ENCODE results near the gene TIAL1. TPM values are rescaled to one million over a fixed set of nuclear protein-coding genes. Genes with fewer than 3 reads are reported as not detected.
A peak's percentile ranks its signal among the peaks of the same experiment; 100 is the strongest.

TIAL1 gene
- total and polyA plus RNA-seq, 2 of the 4 experiments (the other 2 are of a cell fraction) = 28.0 to 83.5 TPM

- no peak for ATAC-seq (ENCODE audit: low read depth)
- no peak for TF ChIP-seq RAD21 (IDR thresholded peaks at IDR 0.05; ENCODE audit: low read length)
- TF ChIP-seq MAFK (IDR thresholded peaks at IDR 0.05; ENCODE audit: low read depth, low read length) = no peak
- TF ChIP-seq NFE2L2 (IDR thresholded peaks at IDR 0.05; ENCODE audit: low read depth, low read length) = no peak
- peak; percentile 34 for DNase-seq
These were observed 21.3 kb downstream of the TIAL1 start for GRCh38 chr10:119575506-119575905.

More at GRCh38 chr10:119575506-119575905, 21.3 kb downstream of the TIAL1 start:
- no peak overlapping the region for H4K5ac ChIP-seq (ENCODE audit: low read depth, low read length)
- H2AK9ac ChIP-seq (replicated peaks; ENCODE audit: low read depth, low read length, poor library complexity) = no peak overlapping the region
- no peak overlapping the region for H2BK5ac ChIP-seq (ENCODE audit: low read depth, low read length, poor library complexity, severe bottlenecking)
- ChIA-PET CTCF (interaction anchor here (0.6 to 0.7 kb wide), 3 partner anchors 150 to 514 kb away, joined by 3 to 5 read pairs (median 3); partner anchors contain the start of gene INPP5F), POLR2A (ENCODE audit: unreplicated experiment) (no interaction called here)
- no peak overlapping the region for H3K14ac ChIP-seq (replicated peaks; ENCODE audit: low read depth, low read length)
- H3K4ac ChIP-seq (ENCODE audit: low read depth, low read length) = no peak overlapping the region
- no peaks in the 10 kb centered on the region for H4K20me1 ChIP-seq (ENCODE audit: insufficient read depth, low read length)
- peaks cover 41% of the 10 kb centered on the region for H3K36me3 ChIP-seq (ENCODE audit: control insufficient read depth, insufficient read depth, low read length)
- no peak overlapping the region for H3K18ac ChIP-seq (ENCODE audit: low read depth, low read length)
- H2BK120ac ChIP-seq (ENCODE audit: low read depth, low read length) = no peak overlapping the region
- no peaks in the 10 kb centered on the region for H3K27me3 ChIP-seq (ENCODE audit: control insufficient read depth, insufficient read depth, low read length)
- H2BK20ac ChIP-seq (ENCODE audit: low read depth, low read length) = no peak overlapping the region
- no peaks in the 10 kb centered on the region for H3K4me1 ChIP-seq (ENCODE audit: control insufficient read depth, insufficient read depth, low read length)
- BruUV-seq (replicated peaks) = no TSS peak
- no peak overlapping the region for H3K27ac ChIP-seq (ENCODE audit: insufficient read depth, low read length)
- no peak overlapping the region for H4K91ac ChIP-seq (ENCODE audit: insufficient read depth, low read depth, low read length)
- no peak overlapping the region for H3K9ac ChIP-seq (ENCODE audit: low read depth, low read length)
- no peaks in the 10 kb centered on the region for H3K9me1 ChIP-seq (ENCODE audit: insufficient read depth, low read length)
- H3K23ac ChIP-seq (ENCODE audit: low read depth, low read length) = no peak overlapping the region
- no CpG with 5 or more reads among the region's 5 CpGs for WGBS, 2 experiments (ENCODE audit: extremely low coverage in 2 of 2, insufficient read length in 1 of 2)
- in situ Hi-C loops (cut with MboI; ENCODE audit: low sequenced_read_pairs) = no loop called here
- peaks cover 8 to 12% of the 10 kb centered on the region in 2 experiments for H3K79me1 ChIP-seq (ENCODE audit: low read depth in 1 of 2, low read length in 2 of 2)
- no peak overlapping the region for H3K4me2 ChIP-seq (ENCODE audit: low read depth, low read length)
- intact Hi-C loops (cut with micrococcal nuclease) = loop anchor here (5.0 kb wide), 1 partner anchor 518 kb away; no protein-coding TSS in a partner anchor
- no peak overlapping the region for H3K4me3 ChIP-seq (ENCODE audit: insufficient read depth, low read depth, low read length)
- H2AFZ ChIP-seq (replicated peaks; ENCODE audit: low read length, poor library complexity) = no peak overlapping the region
- H2AK5ac ChIP-seq (ENCODE audit: low read depth, low read length) = no peak overlapping the region
- H3K9me3 ChIP-seq (ENCODE audit: control insufficient read depth, insufficient read depth, low read length) = no peaks in the 10 kb centered on the region
- H3K56ac ChIP-seq (ENCODE audit: extremely low read depth, insufficient read depth, low read length) = no peak overlapping the region
- dilution Hi-C loops (cut with HindIII; ENCODE audit: low sequenced_read_pairs, unreplicated experiment) = no loop called here
- H2BK15ac ChIP-seq (ENCODE audit: low read depth, low read length) = no peak overlapping the region
- H4K8ac ChIP-seq (ENCODE audit: low read depth in 2 of 2, low read length in 2 of 2) = no peak overlapping the region

Measured in IMR-90 (cell line).